Measurements from ENCODE around the gene ZSWIM4.

ZSWIM4 gene

GRCh38 chr19:13814550-13814949, 19.3 kb downstream of the ZSWIM4 start:
- TF ChIP-seq CTCF (IDR thresholded peaks at IDR 0.05; ENCODE audit: poor library complexity, severe bottlenecking) = no peak
- H3K9me3 ChIP-seq (ENCODE audit: severe bottlenecking) = no peaks in the 10 kb centered on the region

GRCh38 chr19:13817018-13817614, 21.9 kb downstream of the ZSWIM4 start:
- Histone ChIP-seq H3K36me3 (ENCODE audit: low read depth) (peaks cover 32% of the 10 kb centered on the region), H3K9me3 (ENCODE audit: severe bottlenecking) (no peaks in the 10 kb centered on the region), H3K4me1 (ENCODE audit: insufficient read depth, poor library complexity, severe bottlenecking) (peaks cover 9% of the 10 kb centered on the region), H3K27ac (ENCODE audit: poor library complexity, severe bottlenecking) (no peak overlapping the region), H3K27me3 (ENCODE audit: insufficient read depth, poor library complexity, severe bottlenecking) (no peaks in the 10 kb centered on the region), H3K4me3 (ENCODE audit: severe bottlenecking) (no peak overlapping the region)
- peak; percentile 36; the same call in 1 of the 3 replicates for ATAC-seq (ENCODE audit: low read depth)
- peak; percentile 70 for DNase-seq (ENCODE audit: low spot score)
- no peak for TF ChIP-seq CTCF (IDR thresholded peaks at IDR 0.05; ENCODE audit: poor library complexity, severe bottlenecking)

More at GRCh38 chr19:13814550-13814949, 19.3 kb downstream of the ZSWIM4 start:
- DNase-seq (ENCODE audit: low spot score) = no peak
- H3K4me1 ChIP-seq (ENCODE audit: insufficient read depth, poor library complexity, severe bottlenecking) = no peaks in the 10 kb centered on the region
- H3K27ac ChIP-seq (ENCODE audit: poor library complexity, severe bottlenecking) = no peak overlapping the region
- no peak for ATAC-seq (ENCODE audit: low read depth)
- no peaks in the 10 kb centered on the region for H3K27me3 ChIP-seq (ENCODE audit: insufficient read depth, poor library complexity, severe bottlenecking)
- peaks cover 30% of the 10 kb centered on the region for H3K36me3 ChIP-seq (ENCODE audit: low read depth)
- no peak overlapping the region for H3K4me3 ChIP-seq (ENCODE audit: severe bottlenecking)

- peaks cover 14% of the 10 kb centered on the region for H3K4me1 ChIP-seq (ENCODE audit: insufficient read depth, poor library complexity, severe bottlenecking)
- no peak overlapping the region for H3K27ac ChIP-seq (ENCODE audit: poor library complexity, severe bottlenecking)
- no peaks in the 10 kb centered on the region for H3K27me3 ChIP-seq (ENCODE audit: insufficient read depth, poor library complexity, severe bottlenecking)
- no peaks in the 10 kb centered on the region for H3K9me3 ChIP-seq (ENCODE audit: severe bottlenecking)
- H3K36me3 ChIP-seq (ENCODE audit: low read depth) = peaks cover 30% of the 10 kb centered on the region
- H3K4me3 ChIP-seq (ENCODE audit: severe bottlenecking) = no peak overlapping the region
- no peak for TF ChIP-seq CTCF (IDR thresholded peaks at IDR 0.05; ENCODE audit: poor library complexity, severe bottlenecking)
- no peak for DNase-seq (ENCODE audit: low spot score)
- ATAC-seq (ENCODE audit: low read depth) = no peak
Observed at GRCh38 chr19:13817615-13818371, 22.6 kb downstream of the ZSWIM4 start.

GRCh38 chr19:13819238-13819637, 24.0 kb downstream of the ZSWIM4 start:
- Histone ChIP-seq H3K4me3 (ENCODE audit: severe bottlenecking) (no peak overlapping the region), H3K27me3 (ENCODE audit: insufficient read depth, poor library complexity, severe bottlenecking) (no peaks in the 10 kb centered on the region), H3K36me3 (ENCODE audit: low read depth) (peaks cover 30% of the 10 kb centered on the region), H3K9me3 (ENCODE audit: severe bottlenecking) (no peaks in the 10 kb centered on the region), H3K27ac (ENCODE audit: poor library complexity, severe bottlenecking) (no peak overlapping the region), H3K4me1 (ENCODE audit: insufficient read depth, poor library complexity, severe bottlenecking) (peaks cover 14% of the 10 kb centered on the region)
- ATAC-seq (ENCODE audit: low read depth) = no peak
- TF ChIP-seq CTCF (IDR thresholded peaks at IDR 0.05; ENCODE audit: poor library complexity, severe bottlenecking) = no peak
- DNase-seq (ENCODE audit: low spot score) = no peak

GRCh38 chr19:13821292-13821691, 26.0 kb downstream of the ZSWIM4 start:
- no peak for TF ChIP-seq CTCF (IDR thresholded peaks at IDR 0.05; ENCODE audit: poor library complexity, severe bottlenecking)
- no peak for DNase-seq (ENCODE audit: low spot score)
- Histone ChIP-seq H3K27ac (ENCODE audit: poor library complexity, severe bottlenecking) (peak overlapping the region; percentile 76), H3K36me3 (ENCODE audit: low read depth) (peaks cover 39% of the 10 kb centered on the region), H3K4me1 (ENCODE audit: insufficient read depth, poor library complexity, severe bottlenecking) (peaks cover 14% of the 10 kb centered on the region), H3K9me3 (ENCODE audit: severe bottlenecking) (no peaks in the 10 kb centered on the region), H3K27me3 (ENCODE audit: insufficient read depth, poor library complexity, severe bottlenecking) (no peaks in the 10 kb centered on the region), H3K4me3 (ENCODE audit: severe bottlenecking) (no peak overlapping the region)
- no peak for ATAC-seq (ENCODE audit: low read depth)

Data from RWPE2 (cell line).